Liver (tissue), 9 donors: Measurements from ENCODE around the gene CLCN1. TPM values are rescaled to one million over a fixed set of nuclear protein-coding genes. Genes with fewer than 3 reads are reported as not detected.

ENCODE experiments used
- DNase-seq: peaks from one replicate; pipeline ENCODE4 v3.0.0-alpha.2; 2017; ENCODE audit warnings: low spot score
- H3K27ac ChIP-seq, 2 donors: one replicate each; pipeline ENCODE4 v1.7.0; 2013; ENCODE audit warnings: inconsistent platforms in 2 of 2, low read length in 2 of 2, control low read depth in 1 of 2, low read depth in 1 of 2, mild to moderate bottlenecking in 1 of 2
- H3K27me3 ChIP-seq, 4 donors: one replicate each; pipeline versions ENCODE4 v1.6.1 to v1.7.0; 2013; ENCODE audit warnings: low read length in 3 of 4, inconsistent platforms in 1 of 4, mild to moderate bottlenecking in 1 of 4, moderate library complexity in 1 of 4; ENCODE audit not compliant: control insufficient read depth in 4 of 4, insufficient read depth in 4 of 4
- H3K36me3 ChIP-seq, 4 donors: one replicate each; pipeline versions ENCODE4 v1.6.1 to v1.7.0; 2013; ENCODE audit warnings: low read length in 3 of 4, mild to moderate bottlenecking in 3 of 4, low read depth in 1 of 4, moderate library complexity in 1 of 4; ENCODE audit not compliant: control insufficient read depth in 4 of 4, insufficient read depth in 3 of 4
- H3K4me1 ChIP-seq, 4 donors: one replicate each; pipeline versions ENCODE4 v1.6.1 to v1.7.0; 2013; ENCODE audit warnings: low read length in 3 of 4, mild to moderate bottlenecking in 3 of 4, moderate library complexity in 1 of 4; ENCODE audit not compliant: control insufficient read depth in 4 of 4, insufficient read depth in 4 of 4
- H3K4me3 ChIP-seq, 3 donors: one replicate each; pipeline versions ENCODE4 v1.6.1 to v1.7.0; 2013; ENCODE audit warnings: low read length in 3 of 3, control low read depth in 1 of 3, low read depth in 1 of 3, mild to moderate bottlenecking in 1 of 3
- H3K9ac ChIP-seq, 2 donors: one replicate each; pipeline ENCODE4 v1.7.0; 2013; ENCODE audit warnings: low read length in 2 of 2, mild to moderate bottlenecking in 2 of 2, moderate library complexity in 2 of 2, control low read depth in 1 of 2, low read depth in 1 of 2
- H3K9me3 ChIP-seq, 4 donors: one replicate each; pipeline versions ENCODE4 v1.6.1 to v1.7.0; 2013; ENCODE audit warnings: low read length in 3 of 4; ENCODE audit not compliant: control insufficient read depth in 4 of 4
- ATF3 ChIP-seq: IDR thresholded peaks from 2 replicates; pipeline ENCODE4 v1.6.1; 2016; ENCODE audit warnings: antibody characterized with exemption
- CTCF ChIP-seq: fragments of 150-350 bp; IDR thresholded peaks from 2 replicates; pipeline ENCODE4 v1.5.1; 2017; ENCODE audit warnings: improper control_type of control experiment, low read depth, low read length; ENCODE audit not compliant: missing input control
- FOXA1 ChIP-seq: IDR thresholded peaks from 2 replicates; pipeline ENCODE4 v1.6.1; 2016; ENCODE audit warnings: antibody characterized with exemption
- FOXA2 ChIP-seq: IDR thresholded peaks from 2 replicates; pipeline ENCODE4 v1.6.1; 2016; ENCODE audit warnings: antibody characterized with exemption
- HNF4A ChIP-seq, 2 donors: conservative IDR thresholded peaks; 2 replicates each; pipeline ENCODE4 v1.6.1; 2016; ENCODE audit warnings: antibody characterized with exemption in 2 of 2, mild to moderate bottlenecking in 2 of 2
- HNF4G ChIP-seq: IDR thresholded peaks from 2 replicates; pipeline ENCODE4 v1.6.1; 2016; ENCODE audit warnings: antibody characterized with exemption
- JUND ChIP-seq, 2 donors: IDR thresholded peaks; 2 replicates each; pipeline ENCODE4 v1.6.1; 2016; ENCODE audit warnings: antibody characterized with exemption in 2 of 2
- MAX ChIP-seq: IDR thresholded peaks from 2 replicates; pipeline ENCODE4 v1.6.1; 2016; ENCODE audit warnings: antibody characterized with exemption
- NR2F2 ChIP-seq: IDR thresholded peaks from 2 replicates; pipeline ENCODE4 v1.6.1; 2016; ENCODE audit warnings: antibody characterized with exemption
- REST ChIP-seq: IDR thresholded peaks from 2 replicates; pipeline ENCODE4 v1.6.1; 2016; ENCODE audit warnings: antibody characterized with exemption, mild to moderate bottlenecking
- RXRA ChIP-seq, 2 donors: IDR thresholded peaks; 2 replicates each; pipeline ENCODE4 v1.6.1; 2017 to 2018; ENCODE audit warnings: antibody characterized with exemption in 2 of 2, mild to moderate bottlenecking in 1 of 2
- SP1 ChIP-seq: IDR thresholded peaks from 2 replicates; pipeline ENCODE4 v1.6.1; 2018; ENCODE audit warnings: antibody characterized with exemption, mild to moderate bottlenecking
- TAF1 ChIP-seq: conservative IDR thresholded peaks from 2 replicates; pipeline ENCODE4 v1.6.1; 2016; ENCODE audit warnings: antibody characterized with exemption, mild to moderate bottlenecking
- YY1 ChIP-seq: IDR thresholded peaks from 2 replicates; pipeline ENCODE4 v1.6.1; 2016; ENCODE audit warnings: antibody characterized with exemption, mild to moderate bottlenecking
- ZBTB33 ChIP-seq: IDR thresholded peaks from 2 replicates; pipeline ENCODE4 v1.6.1; 2016; ENCODE audit warnings: antibody characterized with exemption
- WGBS: extraction: QIAGEN DNeasy Blood & Tissue Kit; methylation state at CpG from one replicate; pipeline ENCODE4 v1.1.7; 2013; 5-methylcytosine and 5-hydroxymethylcytosine counted together
- polyA plus RNA-seq, 2 donors: library from polyadenylated mRNA; stranded (reverse) in 1 of 2; unstranded in 1 of 2; fragments of 200-250 nt in 1 of 2; fragments of >200 nt in 1 of 2; fragmentation: Nextera tagmentation in 1 of 2; extraction: Ambion mirVana in 1 of 2; gene quantifications; one replicate each; pipeline versions ENCODE4 v1.2.1 to v1.2.3, GENCODE V29; 2013 to 2015
- total RNA-seq, 2 donors: library from RNA; depleted of rRNA; stranded (reverse); fragments of >200 nt; gene quantifications; one replicate each; pipeline ENCODE4 v1.2.3, GENCODE V29; 2014
- donor health status: healthy.
- donor health status: healthy.
- donor health status: healthy.
- donor health status: healthy.
- donor health status: healthy.

The CLCN1 gene
- total and polyA plus RNA-seq, 4 donors: 0.01 to 0.08 TPM; not detected in 2

- Histone ChIP-seq H3K27ac (no peak overlapping the region), H3K9ac (no peak overlapping the region), H3K27me3 (no peaks in the 10 kb centered on the region), H3K4me1 (peaks cover 6 to 33% (median 19%) of the 10 kb centered on the region in 4 donors), H3K4me3 (no peak overlapping the region), H3K9me3 (no peaks in the 10 kb centered on the region), H3K36me3 (peaks cover 11 to 30% (median 23%) of the 10 kb centered on the region in 4 donors)
- DNase-seq: no peak
- 80% methylated on average over 4 of the region's 4 CpGs for WGBS
- TF ChIP-seq SP1 (no peak), ATF3 (no peak), HNF4G (no peak), RXRA (IDR thresholded peaks at IDR 0.05) (no peak), JUND (IDR thresholded peaks at IDR 0.05) (no peak), CTCF (no peak), HNF4A (conservative IDR thresholded peaks at IDR 0.05) (no peak), YY1 (no peak), REST (no peak), ZBTB33 (no peak), TAF1 (no peak)
Measured at GRCh38 chr7:143290293-143290692, 25.6 kb upstream of the CLCN1 start.

GRCh38 chr7:143292876-143293275 is 23.0 kb upstream of the CLCN1 start:
- H3K4me3 ChIP-seq: no peak overlapping the region
- no peak overlapping the region for H3K27ac ChIP-seq
- H3K36me3 ChIP-seq: peaks cover 11 to 43% (median 36%) of the 10 kb centered on the region in 4 donors
- no peaks in the 10 kb centered on the region for H3K9me3 ChIP-seq
- H3K4me1 ChIP-seq: peaks cover 0 to 17% (median 8%) of the 10 kb centered on the region in 4 donors
- no peak for TF ChIP-seq JUND (IDR thresholded peaks at IDR 0.05)
- no peak for TF ChIP-seq MAX
- no peak for TF ChIP-seq FOXA1
- no peak for TF ChIP-seq SP1
- no peak for TF ChIP-seq REST
- TF ChIP-seq ATF3: no peak
- TF ChIP-seq FOXA2: no peak
- TF ChIP-seq NR2F2: no peak
- TF ChIP-seq ZBTB33: no peak
- TF ChIP-seq TAF1: no peak
- no peaks in the 10 kb centered on the region for H3K27me3 ChIP-seq
- 98% methylated on average over 5 of the region's 5 CpGs for WGBS
- no peak for DNase-seq
- no peak overlapping the region for H3K9ac ChIP-seq
